Stimulated activated CD4-positive, alpha-beta T cell treated with anti-CD3 and anti-CD28 coated beads, Interleukin-12 subunit alpha, Interleukin-12 subunit beta, amount 100 ng/mL, for 48 hours (primary cell): ENCODE data around the gene COA4.

Experiments used
- DNase-seq, 3 donors: peaks; one replicate each; pipeline ENCODE4 v3.0.0-alpha.2; 2020; ENCODE audit warnings: low read depth in 2 of 3, low spot score in 1 of 3

COA4 gene

DNA sequence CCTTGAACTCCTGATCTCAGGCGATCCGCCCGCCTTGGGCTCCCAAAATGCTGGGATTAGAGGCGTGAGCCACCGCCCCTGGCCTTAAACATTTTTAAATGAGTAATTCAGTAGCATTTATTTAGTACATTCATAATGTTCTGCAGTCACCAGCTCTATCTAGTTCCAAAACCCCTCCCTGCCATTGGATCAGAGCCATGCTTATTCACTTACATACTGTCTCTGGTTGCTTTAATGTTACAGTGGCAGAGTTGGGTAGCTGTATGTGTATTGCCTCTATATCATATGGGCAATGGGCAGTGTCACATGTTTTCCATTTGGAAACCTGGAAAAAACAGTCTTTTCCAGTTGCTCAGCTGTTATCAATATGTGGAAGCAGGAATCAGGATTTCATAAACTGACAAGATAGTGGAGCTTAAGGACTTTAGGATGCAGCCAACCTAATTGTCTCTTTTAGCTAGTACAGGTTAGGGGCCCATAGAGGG, 10.5 kb downstream of the COA4 start:
- no peak for DNase-seq

DNA sequence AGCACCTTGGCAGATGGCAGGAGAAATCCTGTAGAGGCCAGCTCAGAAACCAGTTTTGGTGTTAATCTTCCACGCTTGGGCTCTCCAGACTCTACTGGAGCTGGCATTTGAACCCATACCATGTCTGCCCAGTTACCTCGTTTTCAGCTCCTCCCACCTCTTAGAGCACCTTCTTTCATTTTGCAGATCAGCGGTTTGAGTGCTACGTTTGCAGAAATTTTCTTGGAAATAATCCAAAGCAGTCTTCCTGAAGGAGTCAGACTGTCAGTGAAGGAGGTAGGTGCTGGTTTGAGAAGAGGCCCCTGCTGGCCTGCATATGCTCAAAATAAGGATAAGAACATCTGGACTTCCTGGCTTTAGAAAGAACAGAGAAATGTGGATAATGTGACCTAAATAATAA, 13.7 kb downstream of the COA4 start:
- no peak for DNase-seq

DNA sequence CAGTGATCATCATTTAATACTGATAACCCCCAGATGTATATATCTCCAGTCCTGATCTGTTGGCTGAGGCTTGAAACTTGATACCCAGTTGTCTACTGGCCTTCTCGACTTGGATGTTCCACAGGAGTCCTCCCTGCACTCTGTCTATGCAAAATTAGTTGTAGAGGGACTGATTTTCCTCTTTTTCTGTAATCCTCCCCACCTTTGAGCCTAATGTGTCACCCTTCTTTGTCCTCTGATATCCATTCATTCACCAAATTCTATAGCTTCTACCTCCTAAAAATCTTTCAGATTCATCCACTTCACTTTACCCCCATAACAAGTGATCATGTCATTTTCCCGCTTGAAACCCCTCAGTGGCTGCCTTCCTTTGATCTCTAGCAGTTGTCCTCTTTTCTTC, 16.4 kb downstream of the COA4 start:
- DNase-seq = no peak

DNA sequence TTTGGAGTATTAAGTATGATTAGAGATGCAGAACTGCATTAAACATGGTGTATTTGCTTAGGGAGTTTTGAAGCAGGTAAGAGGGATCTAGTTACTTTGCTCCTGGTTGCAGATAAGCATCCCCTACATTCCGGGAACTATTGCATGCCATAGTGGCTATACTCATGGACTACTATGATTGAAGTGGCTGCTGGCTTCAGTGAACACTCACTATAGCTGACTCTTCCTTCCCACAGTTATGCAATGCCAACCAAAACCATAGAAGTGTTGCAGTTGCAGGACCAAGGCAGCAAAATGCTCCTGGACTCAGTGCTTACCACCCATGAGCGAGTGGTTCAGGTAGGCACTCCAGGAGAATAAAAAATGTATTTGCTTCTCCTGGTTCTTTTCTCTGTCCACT, 17.0 kb downstream of the COA4 start:
- no peak for DNase-seq

DNA sequence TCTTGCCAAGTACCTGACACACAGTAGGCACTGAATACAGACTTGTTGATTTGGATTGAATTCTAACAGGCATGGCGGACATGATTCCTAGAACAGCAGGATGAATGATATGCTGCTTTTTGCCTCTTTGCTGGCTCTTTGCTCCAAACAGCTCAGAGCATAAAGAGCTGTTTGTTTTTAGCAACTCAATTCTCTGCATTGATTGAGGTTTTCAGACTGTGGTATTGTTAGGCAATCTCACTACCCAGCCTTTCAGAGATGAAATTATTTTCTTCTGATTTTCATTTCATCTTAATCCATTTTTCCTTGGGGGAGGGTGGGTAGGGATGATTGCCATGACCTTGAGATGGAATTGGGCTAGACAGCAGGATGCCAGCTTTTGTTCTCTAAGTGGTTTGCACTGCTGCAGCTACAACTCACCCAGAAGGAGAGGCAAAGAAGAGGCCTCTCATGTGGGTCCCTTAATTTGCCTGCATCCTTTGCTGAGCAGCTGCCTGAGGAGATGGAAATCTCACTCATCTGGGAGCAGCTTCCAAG, 20.5 kb downstream of the COA4 start:
- DNase-seq = no peak

DNA sequence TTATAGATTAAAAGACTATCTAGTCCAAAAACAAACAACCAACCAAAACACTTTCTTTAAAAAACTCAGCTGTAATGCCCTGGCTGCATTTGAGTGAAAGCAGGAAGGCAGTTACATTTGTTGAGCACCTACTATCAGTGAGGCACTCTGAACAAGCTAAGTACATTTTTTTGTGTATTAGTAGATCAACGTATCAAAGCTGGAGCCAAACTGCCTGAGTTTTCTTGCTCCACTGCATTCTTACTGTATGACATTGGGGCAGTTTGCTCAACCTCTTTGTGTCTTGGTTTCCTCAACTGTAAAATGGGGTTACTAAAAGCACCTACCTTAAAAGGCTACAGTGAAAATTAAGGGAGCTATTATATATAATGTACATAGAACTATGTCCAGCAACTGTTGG, 22.0 kb downstream of the COA4 start:
- no peak for DNase-seq

DNA sequence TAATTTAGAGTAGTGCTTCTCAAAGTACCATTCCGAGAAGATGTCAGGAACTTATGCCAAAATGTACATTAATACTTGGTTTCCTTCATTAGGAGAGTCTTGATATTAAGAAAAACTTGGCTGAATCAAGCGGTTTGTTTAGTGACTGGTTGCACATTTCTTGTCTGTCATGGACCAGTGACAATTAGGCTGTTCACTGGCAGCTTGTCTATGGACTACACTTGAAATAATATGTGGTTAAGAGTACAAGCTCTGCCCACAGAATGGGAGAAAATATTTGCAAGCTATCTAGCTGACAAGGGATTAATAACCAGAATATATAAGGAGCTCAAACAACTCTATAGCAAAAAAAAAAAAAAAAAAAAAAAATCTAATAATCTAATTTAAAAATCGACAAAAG, 24.6 kb downstream of the COA4 start:
- DNase-seq = no peak

DNA sequence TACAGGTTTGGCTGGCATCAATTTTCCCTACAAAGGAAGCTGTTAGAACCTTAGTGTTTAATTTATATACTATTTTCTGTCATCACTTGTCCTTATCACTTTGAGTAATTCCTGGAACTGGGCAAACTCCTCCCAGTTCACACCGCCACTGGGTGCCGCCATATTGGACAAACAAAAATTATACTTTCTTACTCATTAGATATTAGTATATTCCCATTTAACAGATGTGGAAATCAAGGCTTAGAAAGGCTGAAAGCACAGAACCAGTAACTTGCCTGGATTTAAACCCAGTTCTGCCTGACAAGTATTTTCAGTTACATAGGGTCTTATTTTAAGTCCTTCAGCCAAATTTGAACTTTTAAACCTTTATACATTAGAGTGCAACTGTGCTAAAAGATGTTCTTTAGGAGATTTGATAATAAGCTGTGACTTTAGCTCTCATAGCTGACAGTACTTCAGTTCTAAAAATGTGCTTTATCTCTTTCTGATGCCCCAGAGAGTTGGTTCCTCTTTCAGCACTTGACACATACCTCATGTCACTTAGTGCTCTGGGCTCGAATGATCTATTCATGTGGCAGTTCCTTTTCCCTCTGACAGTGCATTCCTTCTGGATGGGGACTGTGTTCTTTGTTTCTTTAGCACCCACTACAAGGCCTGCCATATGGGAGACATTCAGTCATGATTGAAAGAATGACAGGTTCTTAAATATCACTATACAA, 25.4 kb downstream of the COA4 start:
- DNase-seq = no peak

DNA sequence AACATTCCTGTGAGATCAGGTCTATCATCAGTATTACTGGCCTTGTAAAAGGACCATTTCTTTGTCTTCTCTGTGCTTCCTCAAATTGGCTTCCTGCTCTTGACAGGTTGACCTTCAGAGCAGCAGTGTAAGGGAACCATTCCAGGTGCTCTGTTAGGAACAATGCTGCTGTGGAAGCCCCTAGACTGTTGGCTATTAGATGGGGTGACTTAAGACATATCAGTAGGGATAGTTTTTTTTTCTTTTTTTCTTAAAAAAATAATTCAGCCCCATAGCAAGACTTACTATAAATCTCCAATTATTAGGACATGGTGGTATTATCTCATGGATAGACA, 37.6 kb downstream of the COA4 start:
- DNase-seq = no peak

DNA sequence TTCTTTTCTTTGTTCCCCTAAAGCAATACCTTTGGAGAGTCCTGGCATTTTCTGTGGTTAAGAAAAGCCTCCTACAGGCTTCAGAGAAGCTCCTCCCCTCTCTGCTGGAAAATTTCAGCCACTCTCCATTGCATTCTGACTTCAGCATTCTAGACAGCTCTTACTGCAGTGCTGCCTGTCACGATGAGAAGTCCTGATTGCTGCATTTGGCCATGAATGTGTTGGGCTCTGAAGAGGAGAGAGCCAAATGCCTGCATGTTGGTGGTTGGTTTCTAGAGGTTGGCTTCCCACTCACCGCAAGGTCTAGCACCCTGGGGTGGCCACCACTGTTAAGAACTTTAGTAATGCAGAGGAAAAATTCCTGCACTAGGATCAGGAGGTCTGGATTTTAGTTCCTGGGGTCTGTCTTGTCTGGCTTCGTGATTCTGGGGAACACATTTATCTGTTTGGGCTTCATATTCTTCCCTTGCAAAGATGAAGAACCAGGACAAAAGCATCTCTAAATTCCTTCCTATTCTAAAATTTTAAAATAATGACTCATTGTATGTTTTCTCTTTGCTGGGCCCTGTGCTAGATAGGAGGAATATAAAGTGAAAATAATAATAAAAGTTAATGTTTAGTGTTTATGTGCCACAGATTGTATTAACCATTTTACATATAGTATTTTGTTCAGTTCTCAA, 38.1 kb downstream of the COA4 start:
- no peak for DNase-seq

DNA sequence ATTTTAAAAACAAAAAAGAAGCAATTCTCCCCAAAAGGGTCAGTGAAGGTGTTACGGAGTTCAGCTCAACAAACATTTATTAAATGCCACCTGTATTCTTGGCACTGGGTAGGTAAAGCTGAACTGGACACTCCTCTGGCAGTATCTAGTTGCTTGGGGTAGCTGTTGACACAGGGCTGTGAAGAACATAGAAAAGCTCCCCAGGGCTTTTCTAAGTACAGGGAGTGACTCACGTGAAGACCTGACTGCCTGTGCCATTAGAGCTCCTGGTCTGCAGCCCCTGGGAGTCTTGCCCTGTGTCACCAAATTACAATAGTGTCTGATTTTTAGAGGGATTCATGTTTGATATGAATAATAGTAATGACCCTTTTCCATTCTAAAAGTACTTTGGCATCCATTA, 43.6 kb downstream of the COA4 start:
- no peak for DNase-seq

DNA sequence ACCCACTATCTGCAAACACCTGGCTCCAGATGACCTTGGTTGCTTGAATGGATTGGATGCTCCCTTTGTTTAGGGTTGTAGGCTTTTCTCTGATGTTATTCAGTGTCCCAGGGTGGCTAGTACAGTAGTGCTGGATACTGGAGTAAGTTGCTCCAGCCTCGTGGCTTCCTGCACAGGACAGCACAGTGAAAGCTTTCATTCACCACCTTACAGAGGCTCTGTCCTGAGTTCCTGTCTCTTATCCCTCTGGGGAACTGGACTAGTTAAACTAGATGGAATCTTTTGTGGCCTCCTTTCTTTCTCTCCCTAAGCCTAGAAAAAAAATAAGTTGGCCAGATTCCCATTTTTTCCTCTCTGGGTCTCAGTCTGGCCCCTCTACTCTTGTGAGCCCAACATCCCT, 46.4 kb downstream of the COA4 start:
- no peak for DNase-seq
